Effector memory CD8-positive, alpha-beta T cell (primary cell): ENCODE measurements around the gene PDE9A.
"Not testable (repeated sequence)": the region's sequence is repeated elsewhere in the genome, so short reads cannot be mapped to it uniquely, and the experiment has no call there.

Source experiments
- ATAC-seq: fragments of 150-1000 bp; cut with Tn5 transposase; replicated peaks from 2 replicates; pipeline ENCODE4 v1.10.0; 2021; ENCODE audit warnings: mild to moderate bottlenecking, moderate library complexity
- DNase-seq, 3 experiments: peaks; one replicate each; pipeline ENCODE4 v3.0.0; 2021
- H3K27ac Mint-ChIP-seq, 2 donors: one replicate each; pipeline ENCODE4 v1.8.0; 2022; ENCODE audit warnings: mild to moderate bottlenecking in 2 of 2, mixed read lengths in 2 of 2, moderate library complexity in 2 of 2
- H3K27me3 Mint-ChIP-seq, 2 donors: one replicate each; pipeline ENCODE4 v1.8.0; 2022; ENCODE audit warnings: mixed read lengths in 2 of 2
- H3K36me3 Mint-ChIP-seq: one replicate; pipeline ENCODE4 v1.8.0; 2022; ENCODE audit warnings: mild to moderate bottlenecking, moderate library complexity, mixed read lengths; ENCODE audit not compliant: insufficient read depth
- H3K4me1 Mint-ChIP-seq, 2 donors: one replicate each; pipeline ENCODE4 v1.8.0; 2022; ENCODE audit warnings: low read depth in 2 of 2, mixed read lengths in 2 of 2
- H3K4me3 Mint-ChIP-seq, 2 donors: one replicate each; pipeline ENCODE4 v1.8.0; 2022; ENCODE audit warnings: mild to moderate bottlenecking in 2 of 2, mixed read lengths in 2 of 2, moderate library complexity in 2 of 2
- H3K9me3 Mint-ChIP-seq, 2 donors: one replicate each; pipeline ENCODE4 v1.8.0; 2022; ENCODE audit warnings: mixed read lengths in 2 of 2

PDE9A gene

GRCh38 chr21:42784896-42785451 is 131.6 kb downstream of the PDE9A start:
- Mint-ChIP-seq H3K4me3 (peak overlapping the region; percentile 66 to 71), H3K4me1 (peaks cover 21 to 32% of the 10 kb centered on the region in 2 donors), H3K9me3 (no peaks in the 10 kb centered on the region), H3K27me3 (peaks cover 1 to 20% of the 10 kb centered on the region in 2 donors), H3K36me3 (no peaks in the 10 kb centered on the region), H3K27ac (peak overlapping the region; percentile 85 to 92)
- ATAC-seq (no peak), DNase-seq (no peak)

DNA sequence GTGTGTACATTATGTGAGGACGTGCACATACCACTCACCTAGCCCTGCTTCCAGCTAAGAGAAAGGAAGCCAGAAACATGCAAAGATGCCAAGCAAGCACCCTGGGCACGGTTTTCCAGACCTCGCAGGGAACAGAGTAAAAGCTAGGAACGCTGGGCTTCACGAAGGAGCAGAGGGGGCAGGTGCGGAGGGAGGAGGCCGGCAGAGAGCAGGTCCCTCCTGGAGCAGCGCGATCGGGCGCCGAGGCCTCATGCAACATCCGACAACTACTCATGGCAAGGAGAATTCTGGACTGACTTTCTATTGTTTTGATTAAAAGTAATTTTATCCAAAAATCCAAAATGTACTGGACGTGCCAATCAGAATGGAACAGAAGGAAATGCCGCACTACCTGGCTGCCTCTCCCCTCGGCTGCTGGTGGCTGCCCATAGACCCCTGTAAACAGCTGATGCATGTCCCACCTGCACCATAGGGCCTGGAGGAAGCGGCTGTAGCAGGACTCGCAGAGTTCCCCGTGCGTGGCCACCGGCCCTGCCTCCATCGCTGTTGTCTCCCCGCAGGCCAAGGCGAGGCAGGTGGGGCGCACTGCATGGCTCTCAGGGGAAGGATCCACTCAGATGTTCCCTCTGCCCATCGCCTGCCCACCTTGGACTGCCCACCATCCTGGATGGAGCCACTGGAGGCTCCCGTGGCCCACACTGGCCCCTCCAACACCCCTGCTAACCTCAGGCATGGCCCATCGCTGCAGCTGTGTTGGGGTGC is 132.4 kb downstream of the PDE9A start:
- ATAC-seq (no peak), DNase-seq (no peak)
- Mint-ChIP-seq H3K4me3 (no peak overlapping the region), H3K27me3 (peaks cover 0 to 16% of the 10 kb centered on the region in 2 donors), H3K4me1 (peaks cover 21 to 31% of the 10 kb centered on the region in 2 donors), H3K9me3 (no peaks in the 10 kb centered on the region), H3K27ac (peak overlapping the region; percentile 85 to 92), H3K36me3 (no peaks in the 10 kb centered on the region)

GRCh38 chr21:42786884-42787283 is 133.5 kb downstream of the PDE9A start:
- H3K4me1 Mint-ChIP-seq: peaks cover 14 to 24% of the 10 kb centered on the region in 2 donors
- DNase-seq (no peak), ATAC-seq (no peak)
- H3K27me3 Mint-ChIP-seq: peaks cover 0 to 8% of the 10 kb centered on the region in 2 donors
- H3K27ac Mint-ChIP-seq: peak overlapping the region; percentile 12 to 92
- H3K36me3 Mint-ChIP-seq: no peaks in the 10 kb centered on the region
- no peak overlapping the region for H3K4me3 Mint-ChIP-seq
- no peaks in the 10 kb centered on the region for H3K9me3 Mint-ChIP-seq

DNA sequence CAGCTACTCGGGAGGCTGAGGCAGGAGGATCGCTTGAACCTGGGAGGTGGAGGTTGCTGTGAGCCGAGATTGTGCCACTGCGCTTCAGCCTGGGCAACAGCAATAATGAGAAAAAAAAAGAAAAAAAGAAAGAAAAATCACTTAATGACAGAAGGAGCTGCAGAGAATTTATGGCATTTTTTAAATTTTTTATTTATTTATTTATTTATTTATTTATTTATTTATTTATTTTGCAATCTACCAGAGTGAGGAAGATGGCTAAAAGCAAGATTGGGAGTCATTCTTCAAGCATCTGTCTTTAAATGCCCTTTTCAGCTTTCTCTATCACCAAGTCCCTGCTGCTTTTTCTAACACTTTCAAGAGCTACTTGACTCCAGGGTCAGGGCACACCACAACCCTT is 134.2 kb downstream of the PDE9A start:
- H3K27ac Mint-ChIP-seq: no peak overlapping the region
- H3K4me3 Mint-ChIP-seq: no peak overlapping the region
- peaks cover 14 to 22% of the 10 kb centered on the region in 2 donors for H3K4me1 Mint-ChIP-seq
- ATAC-seq (no peak), DNase-seq (no peak)
- no peaks in the 10 kb centered on the region for H3K36me3 Mint-ChIP-seq
- H3K9me3 Mint-ChIP-seq: no peaks in the 10 kb centered on the region
- H3K27me3 Mint-ChIP-seq: peaks cover 0 to under 1% of the 10 kb centered on the region in 2 donors

DNA sequence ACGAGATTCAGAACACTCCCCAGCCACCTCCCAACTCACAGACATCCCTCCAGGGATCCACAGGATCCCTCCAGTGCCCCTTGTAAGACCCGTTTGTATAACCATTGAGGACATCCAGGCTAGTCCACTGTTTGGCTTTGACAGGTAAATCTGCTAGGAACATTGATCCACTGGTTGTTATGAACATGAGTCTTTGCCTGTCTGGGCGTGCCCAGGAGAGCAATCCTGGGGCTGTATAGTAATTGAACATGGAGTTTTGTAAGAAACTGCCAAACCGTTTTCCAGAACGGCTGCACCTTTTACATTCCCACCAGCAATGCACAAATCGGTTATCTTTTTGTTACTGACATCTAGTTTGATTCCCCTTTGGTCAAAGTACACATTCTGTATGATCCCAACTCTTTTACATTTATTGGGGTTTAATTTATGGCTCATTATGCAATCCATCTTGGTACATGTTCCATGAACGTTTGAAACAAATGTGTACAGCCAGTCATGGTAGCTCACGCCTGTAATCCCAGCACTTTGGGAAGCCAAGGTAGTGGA is 137.2 kb downstream of the PDE9A start:
- DNase-seq: no peak
- Mint-ChIP-seq H3K4me3 (no peak overlapping the region), H3K4me1 (no peaks in the 10 kb centered on the region), H3K27me3 (peaks cover 18 to 25% of the 10 kb centered on the region in 2 donors), H3K27ac (no peak overlapping the region), H3K36me3 (no peaks in the 10 kb centered on the region), H3K9me3 (no peaks in the 10 kb centered on the region)
- ATAC-seq: no peak

DNA sequence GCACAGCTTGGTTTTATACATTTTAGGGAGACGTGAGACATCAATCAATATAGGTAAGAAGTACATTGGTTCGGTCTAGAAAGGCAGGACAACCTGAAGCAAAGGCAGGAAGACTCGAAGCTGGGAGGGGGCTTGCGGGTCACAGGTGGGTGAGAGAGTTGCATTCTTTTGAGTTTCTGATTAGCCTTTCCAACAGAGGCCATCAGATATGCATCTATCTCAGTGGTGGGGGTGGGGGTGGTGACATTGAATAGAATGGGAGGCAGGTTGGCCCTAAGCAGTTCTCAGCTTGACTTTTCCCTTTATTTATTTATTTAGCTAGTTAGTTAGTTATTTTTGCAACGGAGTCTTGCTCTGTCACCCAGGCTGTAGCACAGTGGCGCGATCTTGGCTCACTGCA is 140.4 kb downstream of the PDE9A start:
- no peak for ATAC-seq

DNA sequence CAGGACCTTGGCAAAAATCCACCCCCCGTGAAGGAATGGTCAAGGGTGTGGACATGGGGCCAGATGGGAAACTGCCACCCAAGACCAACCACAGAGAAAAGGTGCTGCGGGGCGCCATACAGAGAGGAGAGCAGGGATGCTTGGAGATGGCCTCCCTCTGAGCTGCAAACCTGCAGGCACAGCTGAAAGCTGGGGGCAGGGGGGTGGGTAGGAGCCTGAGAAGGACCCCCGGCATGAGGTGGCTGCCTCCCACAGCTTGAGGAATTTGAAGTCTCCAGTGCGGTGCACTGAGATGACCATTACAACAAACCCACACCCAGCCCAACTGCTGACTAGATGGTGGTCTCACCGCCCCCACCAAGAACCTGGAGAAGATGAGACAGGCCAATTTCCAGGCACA is 141.1 kb downstream of the PDE9A start:
- no peaks in the 10 kb centered on the region for H3K4me1 Mint-ChIP-seq
- H3K27ac Mint-ChIP-seq: no peak overlapping the region
- no peak overlapping the region for H3K4me3 Mint-ChIP-seq
- no peaks in the 10 kb centered on the region for H3K9me3 Mint-ChIP-seq
- no peaks in the 10 kb centered on the region for H3K36me3 Mint-ChIP-seq
- ATAC-seq (no peak), DNase-seq (no peak)
- peaks cover 18 to 26% of the 10 kb centered on the region in 2 donors for H3K27me3 Mint-ChIP-seq

More for the DNA sequence above, 140.4 kb downstream of the PDE9A start:
- no peak overlapping the region for H3K4me3 Mint-ChIP-seq
- H3K4me1 Mint-ChIP-seq: no peaks in the 10 kb centered on the region
- no peaks in the 10 kb centered on the region for H3K9me3 Mint-ChIP-seq
- no peak for DNase-seq
- H3K27ac Mint-ChIP-seq: no peak overlapping the region
- H3K27me3 Mint-ChIP-seq: peaks cover 18 to 26% of the 10 kb centered on the region in 2 donors
- H3K36me3 Mint-ChIP-seq: no peaks in the 10 kb centered on the region

DNA sequence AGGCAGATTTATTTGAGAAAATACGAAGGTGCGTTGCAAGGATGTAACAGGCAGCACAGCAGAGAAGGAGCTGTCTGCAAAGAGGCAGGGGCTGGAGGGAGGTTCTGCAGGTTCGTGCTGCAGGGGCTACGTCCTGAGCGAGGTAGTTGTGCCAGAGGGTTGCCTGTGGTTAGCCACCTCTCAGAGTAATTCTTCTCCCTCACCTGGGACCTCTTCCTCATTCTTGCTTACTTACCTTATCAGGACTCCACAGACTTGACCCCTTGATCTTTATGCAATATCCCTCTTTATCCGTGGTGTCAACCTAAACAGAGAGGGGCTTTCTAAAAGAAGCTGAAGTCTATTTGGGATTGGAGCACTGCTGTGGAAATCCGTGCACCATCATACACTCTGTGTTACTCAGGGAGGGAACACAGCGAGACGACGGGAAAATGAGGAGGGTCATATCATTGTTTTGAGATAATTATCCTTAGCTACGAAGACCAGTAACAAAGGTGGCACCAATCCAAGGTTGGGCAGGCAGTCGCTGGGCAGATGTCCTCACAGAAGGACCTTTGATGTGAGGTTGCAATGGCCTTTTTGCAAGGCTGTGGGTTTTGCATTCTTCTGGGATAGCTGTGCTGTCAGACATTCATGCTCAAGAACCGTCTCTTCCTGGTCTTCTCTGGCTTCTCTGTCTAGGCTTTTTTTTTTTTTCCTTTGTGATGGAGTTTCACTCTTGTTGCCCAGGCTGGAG is 143.1 kb downstream of the PDE9A start:
- Mint-ChIP-seq H3K9me3 (no peaks in the 10 kb centered on the region), H3K27ac (no peak overlapping the region), H3K36me3 (no peaks in the 10 kb centered on the region), H3K27me3 (peaks cover 18 to 26% of the 10 kb centered on the region in 2 donors), H3K4me3 (no peak overlapping the region), H3K4me1 (no peaks in the 10 kb centered on the region)
- no peak for DNase-seq
- ATAC-seq: no peak

DNA sequence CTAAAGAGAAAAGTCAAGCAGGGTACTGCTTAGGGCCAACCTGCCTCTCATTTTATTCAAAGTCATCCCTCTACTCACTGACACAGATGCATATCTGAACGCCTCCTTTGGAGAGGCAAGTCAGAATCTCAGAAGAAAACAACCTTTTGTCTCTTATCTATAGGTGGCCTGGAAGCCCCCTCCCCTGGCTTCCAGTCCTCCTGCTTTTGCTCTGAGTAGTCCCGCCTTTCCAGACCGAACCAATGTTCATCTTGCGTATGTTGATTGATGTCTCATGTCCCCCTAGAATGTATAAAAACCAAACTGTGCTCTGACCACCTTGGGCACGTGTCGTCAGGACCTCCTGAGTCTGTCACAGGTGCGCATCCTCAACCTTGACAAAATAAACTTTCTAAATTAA is 144.1 kb downstream of the PDE9A start:
- Mint-ChIP-seq H3K4me1 (no peaks in the 10 kb centered on the region), H3K27me3 (peaks cover 18 to 26% of the 10 kb centered on the region in 2 donors), H3K27ac (no peak overlapping the region), H3K9me3 (no peaks in the 10 kb centered on the region), H3K36me3 (no peaks in the 10 kb centered on the region), H3K4me3 (no peak overlapping the region)
- ATAC-seq: no peak
- DNase-seq: no peak

GRCh38 chr21:42798106-42798505 is 144.7 kb downstream of the PDE9A start:
- DNase-seq (no peak), ATAC-seq (no peak)
- Mint-ChIP-seq H3K4me3 (no peak overlapping the region), H3K9me3 (no peaks in the 10 kb centered on the region), H3K27me3 (peaks cover 15 to 24% of the 10 kb centered on the region in 2 donors), H3K36me3 (no peaks in the 10 kb centered on the region), H3K27ac (no peak overlapping the region), H3K4me1 (no peaks in the 10 kb centered on the region)

GRCh38 chr21:42799516-42799915 is 146.1 kb downstream of the PDE9A start:
- Mint-ChIP-seq H3K27me3 (peaks cover 10 to 13% of the 10 kb centered on the region in 2 donors), H3K36me3 (no peaks in the 10 kb centered on the region), H3K9me3 (no peaks in the 10 kb centered on the region), H3K4me1 (no peaks in the 10 kb centered on the region), H3K4me3 (no peak overlapping the region), H3K27ac (no peak overlapping the region)
- ATAC-seq (no peak), DNase-seq (no peak)

- Mint-ChIP-seq H3K27ac (no peak overlapping the region), H3K27me3 (peaks cover 8 to 12% of the 10 kb centered on the region in 2 donors)
- no peak for DNase-seq
These were observed 146.5 kb downstream of the PDE9A start for GRCh38 chr21:42799948-42800347.

GRCh38 chr21:42801616-42802015 is 148.2 kb downstream of the PDE9A start:
- H3K4me1 Mint-ChIP-seq, DNase-seq, H3K36me3 Mint-ChIP-seq, H3K4me3 Mint-ChIP-seq, ATAC-seq, H3K9me3 Mint-ChIP-seq, H3K27ac Mint-ChIP-seq: not testable (repeated sequence)
- peaks cover 0 to 18% of the 10 kb centered on the region in 2 donors for H3K27me3 Mint-ChIP-seq

More at GRCh38 chr21:42799948-42800347, 146.5 kb downstream of the PDE9A start:
- peak; percentile 36 for ATAC-seq
- Mint-ChIP-seq H3K4me3 (no peak overlapping the region), H3K4me1 (no peaks in the 10 kb centered on the region), H3K36me3 (no peaks in the 10 kb centered on the region), H3K9me3 (no peaks in the 10 kb centered on the region)
